OCI-LY7 (cell line): Measurements from ENCODE around the gene NANP. TPM values are rescaled to one million over a fixed set of nuclear protein-coding genes. Genes with fewer than 3 reads are reported as not detected.

Source experiments
- BruUV-seq: library from RNA; stranded (reverse); fragments of 400-500 nt; replicated peaks from 2 replicates; lab custom pipeline; 2021; lab: Mats Ljungman, UMichigan
- CTCF ChIA-PET: fragments of 300-600 bp; sonication (Branson Sonifier 250); formaldehyde crosslinking; loops from one replicate; lab custom pipeline; 2022; ENCODE audit warnings: antibody characterized with exemption; ENCODE audit not compliant: unreplicated experiment; lab: Charles Lee
- POLR2A ChIA-PET: fragments of 300-600 bp; sonication (Branson Sonifier 250); formaldehyde crosslinking; loops from one replicate; lab custom pipeline; 2022; ENCODE audit warnings: antibody characterized with exemption; lab: Charles Lee
- DNase-seq: peaks from one replicate; pipeline ENCODE4 v3.0.0-alpha.2; 2015; ENCODE audit warnings: low spot score
- H2AFZ ChIP-seq: fragments of 200-600 bp; sonication (generic), shearing (Covaris generic); 2 replicates; pipeline ENCODE4 v1.6.1; 2014; ENCODE audit warnings: mild to moderate bottlenecking, antibody characterized with exemption, low read length, moderate library complexity
- H3K27ac ChIP-seq: fragments of 200-600 bp; sonication (generic); 2 replicates; pipeline ENCODE4 v1.5.1; 2014; ENCODE audit warnings: mixed run types, low read depth, mild to moderate bottlenecking, moderate library complexity, low read length, inconsistent platforms; ENCODE audit not compliant: poor library complexity, severe bottlenecking
- H3K36me3 ChIP-seq: fragments of 200-600 bp; sonication (generic); 2 replicates; pipeline ENCODE4 v1.6.1; 2014; ENCODE audit warnings: mild to moderate bottlenecking, antibody characterized with exemption, low read length, moderate library complexity, mixed read lengths; ENCODE audit not compliant: insufficient read depth
- H3K4me1 ChIP-seq: fragments of 200-600 bp; sonication (generic); 2 replicates; pipeline ENCODE4 v1.5.1; 2014; ENCODE audit warnings: mild to moderate bottlenecking, low read length; ENCODE audit not compliant: insufficient read depth, poor library complexity, severe bottlenecking
- H3K4me2 ChIP-seq: fragments of 200-600 bp; sonication (generic); 2 replicates; pipeline ENCODE4 v1.6.1; 2014; ENCODE audit warnings: mild to moderate bottlenecking, low read length
- H3K4me3 ChIP-seq: fragments of 200-600 bp; sonication (generic); 2 replicates; pipeline ENCODE4 v1.5.1; 2014; ENCODE audit warnings: mild to moderate bottlenecking, low read depth, low read length; ENCODE audit not compliant: poor library complexity, severe bottlenecking
- H3K79me2 ChIP-seq: fragments of 200-600 bp; sonication (generic); 2 replicates; pipeline ENCODE4 v1.6.1; 2016; ENCODE audit warnings: low read depth, mild to moderate bottlenecking, low read length, moderate library complexity, mixed read lengths; ENCODE audit not compliant: insufficient read depth
- H3K9me2 ChIP-seq: fragments of 200-600 bp; sonication (generic); 2 replicates; pipeline ENCODE4 v1.6.1; 2016; ENCODE audit warnings: mild to moderate bottlenecking, low read length, mixed read lengths; ENCODE audit not compliant: insufficient read depth
- H3K9me3 ChIP-seq: fragments of 200-600 bp; sonication (generic); 2 replicates; pipeline ENCODE4 v1.6.1; 2014; ENCODE audit warnings: mild to moderate bottlenecking, mixed run types, low read length, mixed read lengths
- H4K20me1 ChIP-seq: fragments of 200-600 bp; sonication (generic); 2 replicates; pipeline ENCODE4 v1.6.1; 2014; ENCODE audit warnings: mild to moderate bottlenecking, antibody characterized with exemption, low read length, moderate library complexity, mixed read lengths; ENCODE audit not compliant: insufficient read depth
- EZH2phosphoT487 ChIP-seq: fragments of 200-600 bp; sonication (generic); IDR thresholded peaks from 2 replicates; pipeline ENCODE4 v1.6.1; 2018; ENCODE audit warnings: low read depth, borderline replicate concordance, mild to moderate bottlenecking, mixed run types, antibody characterized with exemption, low read length, moderate library complexity, mixed read lengths
- intact Hi-C: fragments of 100-400 bp; cut with micrococcal nuclease; formaldehyde crosslinking; loops from one replicate; pipeline ENCODE4 v1.10.0; 2022; ENCODE audit not compliant: unreplicated experiment
- total RNA-seq, 2 experiments: library from RNA; depleted of rRNA in 1 of 2; stranded (reverse); fragments of >200 nt in 1 of 2; shearing (Covaris generic) in 1 of 2; gene quantifications; 2 replicates each; pipeline ENCODE4 v1.2.3, GENCODE V29; 2014 to 2022
- TF ChIP-seq, protein P1 (sequence below): fragments of 200-600 bp; sonication (generic); conservative IDR thresholded peaks from 2 replicates; pipeline ENCODE4 v1.5.1; 2014; ENCODE audit warnings: mild to moderate bottlenecking, antibody characterized with exemption, low read length, moderate library complexity, mixed read lengths

Gene NANP
- total RNA-seq, 2 experiments from 2014 or later = 1.0 to 3.2 TPM

- Histone ChIP-seq H3K4me3 (peak overlapping the region; percentile 81), H3K36me3 (no peaks in the 10 kb centered on the region), H2AFZ (peak overlapping the region; percentile 84), H4K20me1 (no peaks in the 10 kb centered on the region), H3K4me2 (peak overlapping the region; percentile 90), H3K79me2 (peaks cover 8% of the 10 kb centered on the region; the same call in 1 of the 2 replicates), H3K9me2 (no peaks in the 10 kb centered on the region), H3K4me1 (peaks cover 14% of the 10 kb centered on the region), H3K9me3 (no peaks in the 10 kb centered on the region), H3K27ac (peak overlapping the region; percentile 36)
- intact Hi-C loops = loop anchor here (5.0 to 10.0 kb wide), 2 partner anchors 69 to 628 kb away; partner anchors contain the start of gene APMAP
- BruUV-seq = no TSS peak
- TF ChIP-seq, protein P1, sequence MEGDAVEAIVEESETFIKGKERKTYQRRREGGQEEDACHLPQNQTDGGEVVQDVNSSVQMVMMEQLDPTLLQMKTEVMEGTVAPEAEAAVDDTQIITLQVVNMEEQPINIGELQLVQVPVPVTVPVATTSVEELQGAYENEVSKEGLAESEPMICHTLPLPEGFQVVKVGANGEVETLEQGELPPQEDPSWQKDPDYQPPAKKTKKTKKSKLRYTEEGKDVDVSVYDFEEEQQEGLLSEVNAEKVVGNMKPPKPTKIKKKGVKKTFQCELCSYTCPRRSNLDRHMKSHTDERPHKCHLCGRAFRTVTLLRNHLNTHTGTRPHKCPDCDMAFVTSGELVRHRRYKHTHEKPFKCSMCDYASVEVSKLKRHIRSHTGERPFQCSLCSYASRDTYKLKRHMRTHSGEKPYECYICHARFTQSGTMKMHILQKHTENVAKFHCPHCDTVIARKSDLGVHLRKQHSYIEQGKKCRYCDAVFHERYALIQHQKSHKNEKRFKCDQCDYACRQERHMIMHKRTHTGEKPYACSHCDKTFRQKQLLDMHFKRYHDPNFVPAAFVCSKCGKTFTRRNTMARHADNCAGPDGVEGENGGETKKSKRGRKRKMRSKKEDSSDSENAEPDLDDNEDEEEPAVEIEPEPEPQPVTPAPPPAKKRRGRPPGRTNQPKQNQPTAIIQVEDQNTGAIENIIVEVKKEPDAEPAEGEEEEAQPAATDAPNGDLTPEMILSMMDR = no peak
- TF ChIP-seq EZH2phosphoT487 = no peak
- CTCF ChIA-PET = no interaction called here
- peak; percentile 15 for DNase-seq
- POLR2A ChIA-PET = interaction anchor here (1.1 to 1.2 kb wide), 2 partner anchors 9 to 20 kb away, joined by 3 to 4 read pairs; no protein-coding TSS in a partner anchor
Observed at GRCh38 chr20:25623225-25623735, 534 bp downstream of the NANP start.

GRCh38 chr20:25622450-25623224, 1.2 kb downstream of the NANP start:
- Histone ChIP-seq H3K4me3 (peak overlapping the region; percentile 81), H4K20me1 (no peaks in the 10 kb centered on the region), H3K9me3 (no peaks in the 10 kb centered on the region), H3K9me2 (no peaks in the 10 kb centered on the region), H3K36me3 (no peaks in the 10 kb centered on the region), H3K27ac (no peak overlapping the region), H3K4me2 (peak overlapping the region; percentile 90), H3K79me2 (peaks cover 8% of the 10 kb centered on the region; the same call in 1 of the 2 replicates), H3K4me1 (peaks cover 14% of the 10 kb centered on the region), H2AFZ (peak overlapping the region; percentile 84; the same call in 1 of the 2 replicates)
- no peak for DNase-seq
- POLR2A ChIA-PET = interaction anchor here (1.1 to 1.2 kb wide), 2 partner anchors 8 to 21 kb away, joined by 3 to 4 read pairs; no protein-coding TSS in a partner anchor
- BruUV-seq = no TSS peak
- CTCF ChIA-PET = no interaction called here
- intact Hi-C loops = loop anchor here (5.0 to 10.0 kb wide), 2 partner anchors 70 to 628 kb away; partner anchors contain the start of gene APMAP
- TF ChIP-seq, protein P1 = no peak
- TF ChIP-seq EZH2phosphoT487 = no peak
